ENCODE results near the gene RNASEH2B. TPM values are rescaled to one million over a fixed set of nuclear protein-coding genes. Genes with fewer than 3 reads are reported as not detected.
A peak's percentile ranks its signal among the peaks of the same experiment; 100 is the strongest.

Gene RNASEH2B
- total and polyA plus RNA-seq, 2 experiments from 2014 or later, result 39.0 to 64.8 TPM

- Mint-ChIP-seq H3K4me1 (peaks cover 48% of the 10 kb centered on the region), H3K27me3 (ENCODE audit: insufficient read depth, low read depth, poor library complexity) (peaks cover 4% of the 10 kb centered on the region), H3K4me3 (peak overlapping the region; percentile 28), H3K36me3 (ENCODE audit: low read depth) (no peaks in the 10 kb centered on the region), H3K9me3 (no peaks in the 10 kb centered on the region), H3K27ac (peak overlapping the region; percentile 4; the same call in 1 of the 2 replicates)
- H3K79me2 ChIP-seq (replicated peaks; ENCODE audit: insufficient read depth), result peaks cover 56% of the 10 kb centered on the region
- DNase-seq (ENCODE audit: low spot score) (peak; percentile 98), ATAC-seq (peak; percentile 27)
- H3K36me3 ChIP-seq (ENCODE audit: insufficient read depth), result no peaks in the 10 kb centered on the region
- H3F3A ChIP-seq (replicated peaks; ENCODE audit: low read depth), result no peaks in the 10 kb centered on the region
- no peak overlapping the region for H2AFZ ChIP-seq
- no peaks in the 10 kb centered on the region for H4K20me1 ChIP-seq (replicated peaks; ENCODE audit: insufficient read depth)
- no peaks in the 10 kb centered on the region for H3K27me3 ChIP-seq (ENCODE audit: insufficient read depth)
- H3K9me2 ChIP-seq (ENCODE audit: insufficient read depth), result no peaks in the 10 kb centered on the region
- H3K4me3 ChIP-seq, result no peak overlapping the region
- H3K4me2 ChIP-seq, result peak overlapping the region; percentile 93
- no peak for TF ChIP-seq POLR2AphosphoS5 (IDR thresholded peaks at IDR 0.05; ENCODE audit: low read depth)
- no peak for TF ChIP-seq REST (IDR thresholded peaks at IDR 0.05; ENCODE audit: unreplicated experiment)
- peak; percentile 54; the same call in 1 of the 2 replicates for TF ChIP-seq ZNF462 (CRISPR knock-in tag; IDR thresholded peaks at IDR 0.05)
- TF ChIP-seq, protein P1, sequence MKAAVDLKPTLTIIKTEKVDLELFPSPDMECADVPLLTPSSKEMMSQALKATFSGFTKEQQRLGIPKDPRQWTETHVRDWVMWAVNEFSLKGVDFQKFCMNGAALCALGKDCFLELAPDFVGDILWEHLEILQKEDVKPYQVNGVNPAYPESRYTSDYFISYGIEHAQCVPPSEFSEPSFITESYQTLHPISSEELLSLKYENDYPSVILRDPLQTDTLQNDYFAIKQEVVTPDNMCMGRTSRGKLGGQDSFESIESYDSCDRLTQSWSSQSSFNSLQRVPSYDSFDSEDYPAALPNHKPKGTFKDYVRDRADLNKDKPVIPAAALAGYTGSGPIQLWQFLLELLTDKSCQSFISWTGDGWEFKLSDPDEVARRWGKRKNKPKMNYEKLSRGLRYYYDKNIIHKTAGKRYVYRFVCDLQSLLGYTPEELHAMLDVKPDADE (IDR thresholded peaks at IDR 0.05), result no peak
- TF ChIP-seq JUNB (IDR thresholded peaks at IDR 0.05; ENCODE audit: unreplicated experiment), result no peak
- no peak for TF ChIP-seq STAT1 (IDR thresholded peaks at IDR 0.05; ENCODE audit: unreplicated experiment)
- no peak for TF ChIP-seq ZNF114 (CRISPR knock-in tag; IDR thresholded peaks at IDR 0.05)
- TF ChIP-seq, protein P2, sequence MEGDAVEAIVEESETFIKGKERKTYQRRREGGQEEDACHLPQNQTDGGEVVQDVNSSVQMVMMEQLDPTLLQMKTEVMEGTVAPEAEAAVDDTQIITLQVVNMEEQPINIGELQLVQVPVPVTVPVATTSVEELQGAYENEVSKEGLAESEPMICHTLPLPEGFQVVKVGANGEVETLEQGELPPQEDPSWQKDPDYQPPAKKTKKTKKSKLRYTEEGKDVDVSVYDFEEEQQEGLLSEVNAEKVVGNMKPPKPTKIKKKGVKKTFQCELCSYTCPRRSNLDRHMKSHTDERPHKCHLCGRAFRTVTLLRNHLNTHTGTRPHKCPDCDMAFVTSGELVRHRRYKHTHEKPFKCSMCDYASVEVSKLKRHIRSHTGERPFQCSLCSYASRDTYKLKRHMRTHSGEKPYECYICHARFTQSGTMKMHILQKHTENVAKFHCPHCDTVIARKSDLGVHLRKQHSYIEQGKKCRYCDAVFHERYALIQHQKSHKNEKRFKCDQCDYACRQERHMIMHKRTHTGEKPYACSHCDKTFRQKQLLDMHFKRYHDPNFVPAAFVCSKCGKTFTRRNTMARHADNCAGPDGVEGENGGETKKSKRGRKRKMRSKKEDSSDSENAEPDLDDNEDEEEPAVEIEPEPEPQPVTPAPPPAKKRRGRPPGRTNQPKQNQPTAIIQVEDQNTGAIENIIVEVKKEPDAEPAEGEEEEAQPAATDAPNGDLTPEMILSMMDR (conservative IDR thresholded peaks at IDR 0.05; ENCODE audit: low read depth in 2 of 2), result peak; percentile 88 to 97
- no peak for TF ChIP-seq EZH2 (IDR thresholded peaks at IDR 0.05; ENCODE audit: low read depth, unreplicated experiment)
- TF ChIP-seq NANOG (IDR thresholded peaks at IDR 0.05; ENCODE audit: borderline replicate concordance), result no peak
- TF ChIP-seq EZH2phosphoT487 (IDR thresholded peaks at IDR 0.05; ENCODE audit: unreplicated experiment), result no peak
- TF ChIP-seq CREB1 (CRISPR knock-in tag; IDR thresholded peaks at IDR 0.05; ENCODE audit: low read depth), result no peak
- TF ChIP-seq ZNF331 (CRISPR knock-in tag; IDR thresholded peaks at IDR 0.05; ENCODE audit: low read depth), result no peak
- H3K4me1 ChIP-seq (ENCODE audit: insufficient read depth), result peaks cover 37% of the 10 kb centered on the region
- H3K27ac ChIP-seq (ENCODE audit: low read depth), result no peak overlapping the region
These were observed 2.6 kb downstream of the RNASEH2B start for GRCh38 chr13:50911937-50912795.

All from GM23338 (cell line).